GM23338 (cell line): ENCODE results near the gene FKTN. TPM values are rescaled to one million over a fixed set of nuclear protein-coding genes. Genes with fewer than 3 reads are reported as not detected.

Experiments used
- ATAC-seq: fragments of 200-7000 bp; cut with Tn5 transposase; 3 replicates; pipeline ENCODE4 v1.9.1; 2020
- DNase-seq: peaks from one replicate; pipeline ENCODE4 v3.0.0-alpha.2; 2015; ENCODE audit warnings: low spot score
- H2AFZ ChIP-seq: fragments of 200-600 bp; sonication (generic); 2 replicates; pipeline ENCODE4 v1.8.0; 2016; ENCODE audit warnings: antibody characterized with exemption, mild to moderate bottlenecking, moderate library complexity
- H3F3A ChIP-seq: fragments of 200-600 bp; sonication (generic); replicated peaks from 2 replicates; pipeline ENCODE4 v1.8.0; 2017; ENCODE audit warnings: antibody characterized with exemption, mixed run types, low read depth
- H3K27ac ChIP-seq: fragments of 200-600 bp; sonication (generic); 2 replicates; pipeline ENCODE4 v1.6.1; 2016; ENCODE audit warnings: low read depth
- H3K27me3 ChIP-seq: fragments of 200-600 bp; sonication (generic); 2 replicates; pipeline ENCODE4 v1.8.0; 2016; ENCODE audit warnings: mild to moderate bottlenecking, mixed run types, moderate library complexity; ENCODE audit not compliant: insufficient read depth
- H3K36me3 ChIP-seq: fragments of 200-600 bp; sonication (generic); 2 replicates; pipeline ENCODE4 v1.8.0; 2016; ENCODE audit warnings: mild to moderate bottlenecking; ENCODE audit not compliant: insufficient read depth
- H3K4me1 ChIP-seq: fragments of 200-600 bp; sonication (generic); 2 replicates; pipeline ENCODE4 v1.8.0; 2016; ENCODE audit warnings: mild to moderate bottlenecking, moderate library complexity; ENCODE audit not compliant: insufficient read depth
- H3K4me2 ChIP-seq: fragments of 200-600 bp; sonication (generic); 2 replicates; pipeline ENCODE4 v1.7.1; 2017; ENCODE audit warnings: mixed run types
- H3K4me3 ChIP-seq: fragments of 200-600 bp; sonication (generic); 2 replicates; pipeline ENCODE4 v1.6.1; 2016; ENCODE audit warnings: mixed run types
- H3K79me2 ChIP-seq: fragments of 200-600 bp; sonication (generic); replicated peaks from 2 replicates; pipeline ENCODE4 v1.8.0; 2017; ENCODE audit warnings: mild to moderate bottlenecking; ENCODE audit not compliant: insufficient read depth
- H3K9me2 ChIP-seq: fragments of 200-600 bp; sonication (generic); 2 replicates; pipeline ENCODE4 v1.8.0; 2017; ENCODE audit not compliant: insufficient read depth
- H4K20me1 ChIP-seq: fragments of 200-600 bp; sonication (generic); replicated peaks from 2 replicates; pipeline ENCODE4 v1.8.0; 2017; ENCODE audit warnings: mild to moderate bottlenecking; ENCODE audit not compliant: insufficient read depth
- H3K27ac Mint-ChIP-seq: 2 replicates; pipeline ENCODE4 v1.8.0; 2020; ENCODE audit warnings: inconsistent platforms, mild to moderate bottlenecking, moderate library complexity, mixed read lengths
- H3K27me3 Mint-ChIP-seq: 3 replicates; pipeline ENCODE4 v1.8.0; 2022; ENCODE audit warnings: low read depth, mild to moderate bottlenecking, moderate library complexity, mixed read lengths, inconsistent platforms; ENCODE audit not compliant: insufficient read depth, poor library complexity
- H3K36me3 Mint-ChIP-seq: 3 replicates; pipeline ENCODE4 v1.8.0; 2021; ENCODE audit warnings: low read depth, mild to moderate bottlenecking, inconsistent platforms, moderate library complexity, mixed read lengths
- H3K4me1 Mint-ChIP-seq: 3 replicates; pipeline ENCODE4 v1.8.0; 2020; ENCODE audit warnings: mild to moderate bottlenecking, inconsistent platforms, mixed read lengths
- H3K4me3 Mint-ChIP-seq: 3 replicates; pipeline ENCODE4 v1.8.0; 2021; ENCODE audit warnings: moderate library complexity, mild to moderate bottlenecking, inconsistent platforms, mixed read lengths
- H3K9me3 Mint-ChIP-seq: 3 replicates; pipeline ENCODE4 v1.8.0; 2020; ENCODE audit warnings: moderate library complexity, mild to moderate bottlenecking, inconsistent platforms, mixed read lengths
- CTCF ChIP-seq, 2 experiments: fragments of 200-600 bp in 1 of 2; sonication (generic) in 1 of 2; conservative IDR thresholded peaks; 2 replicates each; pipeline versions ENCODE4 v1.5.1 to v1.6.1; 2016 to 2017; ENCODE audit warnings: antibody characterized with exemption in 2 of 2, low read depth in 2 of 2, mild to moderate bottlenecking in 2 of 2, moderate library complexity in 1 of 2
- EZH2phosphoT487 ChIP-seq: fragments of 200-600 bp; sonication (generic); IDR thresholded peaks from one replicate; pipeline ENCODE4 v1.8.1; 2018; ENCODE audit warnings: antibody characterized with exemption; ENCODE audit not compliant: unreplicated experiment
- REST ChIP-seq: IDR thresholded peaks from one replicate; pipeline ENCODE4 v1.6.1; 2018; ENCODE audit warnings: antibody characterized with exemption; ENCODE audit not compliant: unreplicated experiment
- ZNF462 ChIP-seq: fragments of 250-450 bp; sonication (Bioruptor Pico); IDR thresholded peaks from 2 replicates; pipeline ENCODE4 v1.5.0; 2020; ENCODE audit warnings: mild to moderate bottlenecking, moderate library complexity
- polyA plus RNA-seq: library from polyadenylated mRNA; unstranded; fragments of >200 nt; fragmentation: Nextera tagmentation; extraction: Ambion mirVana; gene quantifications from 2 replicates; pipeline ENCODE4 v1.2.1, GENCODE V29; 2016
- total RNA-seq: library from RNA; depleted of rRNA; stranded (reverse); fragments of >200 nt; shearing (Covaris generic); gene quantifications from 2 replicates; pipeline ENCODE4 v1.2.3, GENCODE V29; 2014

FKTN gene
- total and polyA plus RNA-seq, 2 experiments from 2014 or later, result 6.8 to 9.9 TPM

GRCh38 chr9:105643795-105644194 is 85.9 kb downstream of the FKTN start:
- Mint-ChIP-seq H3K27ac (no peak overlapping the region), H3K4me3 (no peak overlapping the region), H3K27me3 (peaks cover 2% of the 10 kb centered on the region), H3K9me3 (no peaks in the 10 kb centered on the region), H3K4me1 (peaks cover 4% of the 10 kb centered on the region; the same call in 1 of the 3 replicates), H3K36me3 (no peaks in the 10 kb centered on the region)
- TF ChIP-seq EZH2phosphoT487 (no peak), REST (no peak)
- Histone ChIP-seq H3K9me2 (peaks cover 5% of the 10 kb centered on the region; the same call in 1 of the 2 replicates), H3K79me2 (no peaks in the 10 kb centered on the region), H3K27ac (no peak overlapping the region), H3K36me3 (no peaks in the 10 kb centered on the region), H4K20me1 (no peaks in the 10 kb centered on the region), H3K4me2 (no peak overlapping the region), H2AFZ (no peak overlapping the region), H3F3A (no peaks in the 10 kb centered on the region), H3K27me3 (no peaks in the 10 kb centered on the region), H3K4me3 (no peak overlapping the region), H3K4me1 (no peaks in the 10 kb centered on the region)
- DNase-seq (no peak), ATAC-seq (no peak)

- H3K27me3 Mint-ChIP-seq, result peaks cover 2% of the 10 kb centered on the region
- H3K4me2 ChIP-seq, result no peak overlapping the region
- no peak overlapping the region for H3K4me3 ChIP-seq
- H3K79me2 ChIP-seq, result no peaks in the 10 kb centered on the region
- no peak overlapping the region for H3K27ac Mint-ChIP-seq
- H3K27me3 ChIP-seq, result no peaks in the 10 kb centered on the region
- peaks cover 13% of the 10 kb centered on the region for H3K4me1 Mint-ChIP-seq
- DNase-seq (no peak), ATAC-seq (peak; percentile 34)
- no peak overlapping the region for H3K27ac ChIP-seq
- peak overlapping the region; percentile 78; the same call in 1 of the 2 replicates for H2AFZ ChIP-seq
- peaks cover 5% of the 10 kb centered on the region; the same call in 1 of the 2 replicates for H3K9me2 ChIP-seq
- H3K36me3 ChIP-seq, result no peaks in the 10 kb centered on the region
- no peak overlapping the region for H3K4me3 Mint-ChIP-seq
- H4K20me1 ChIP-seq, result no peaks in the 10 kb centered on the region
- H3K36me3 Mint-ChIP-seq, result no peaks in the 10 kb centered on the region
- peaks cover 4% of the 10 kb centered on the region; the same call in 1 of the 2 replicates for H3K4me1 ChIP-seq
- H3F3A ChIP-seq, result no peaks in the 10 kb centered on the region
- H3K9me3 Mint-ChIP-seq, result no peaks in the 10 kb centered on the region
- TF ChIP-seq REST (no peak), ZNF462 (no peak), CTCF (conservative IDR thresholded peaks at IDR 0.05; ENCODE audit: low read depth in 2 of 2) (no peak)
These were observed 89.1 kb downstream of the FKTN start for GRCh38 chr9:105646879-105647594.
